ENCODE measurements around the gene RPS29.

DNA sequence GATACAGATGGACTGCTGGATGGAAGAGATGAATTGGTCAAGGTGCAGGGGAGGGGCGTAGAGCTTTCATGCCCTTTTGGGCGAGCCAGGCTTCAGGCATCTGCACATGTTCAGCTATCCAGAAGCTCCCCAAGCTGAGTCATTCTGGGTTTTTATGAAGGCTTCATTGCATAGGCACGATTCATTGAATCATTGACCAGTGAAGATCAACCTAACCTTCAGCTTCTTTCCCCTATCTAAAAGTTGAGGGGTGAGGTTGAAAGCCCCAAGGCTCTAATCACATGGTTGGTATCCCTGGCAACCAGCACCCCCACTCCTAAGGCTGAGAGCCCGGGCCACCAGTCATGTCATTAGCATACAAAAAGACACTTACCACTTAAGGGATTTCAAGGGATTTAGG lies 36.3 kb downstream of the RPS29 start:
- TF ChIP-seq POLR2AphosphoS5 (IDR thresholded peaks at IDR 0.05; ENCODE audit: insufficient read depth in 1 of 2, low read depth in 1 of 2) (no peak), POLR2A (IDR thresholded peaks at IDR 0.05) (no peak)
